Activated CD4-positive, alpha-beta T cell treated with anti-CD3 and anti-CD28 coated beads for 36 hours (primary cell): ENCODE measurements around the gene STIM1. TPM values are rescaled to one million over a fixed set of nuclear protein-coding genes. Genes with fewer than 3 reads are reported as not detected.

Source experiments
- ATAC-seq: fragments of 200-7000 bp; cut with Tn5 transposase; one replicate; pipeline ENCODE4 v1.10.0; 2021; ENCODE audit warnings: mild to moderate bottlenecking, moderate library complexity
- CTCF ChIA-PET: fragments of 350-600 bp; sonication (Branson Sonifier 250); formaldehyde crosslinking; loops from one replicate; lab custom pipeline; 2021; ENCODE audit warnings: antibody characterized with exemption; lab: Charles Lee
- POLR2A ChIA-PET: fragments of 350-600 bp; sonication (Branson Sonifier 250); formaldehyde crosslinking; loops from one replicate; lab custom pipeline; 2021; ENCODE audit warnings: antibody characterized with exemption, inconsistent platforms; lab: Charles Lee
- DNase-seq: peaks from one replicate; pipeline ENCODE4 v3.0.0-alpha.2; 2020
- H3K27ac Mint-ChIP-seq: one replicate; pipeline ENCODE4 v1.8.0; 2021; ENCODE audit warnings: mixed read lengths
- H3K27me3 Mint-ChIP-seq: one replicate; pipeline ENCODE4 v1.8.0; 2021; ENCODE audit warnings: mixed read lengths
- H3K36me3 Mint-ChIP-seq: one replicate; pipeline ENCODE4 v1.8.0; 2021; ENCODE audit warnings: low read depth, mixed read lengths
- H3K4me1 Mint-ChIP-seq: one replicate; pipeline ENCODE4 v1.8.0; 2021; ENCODE audit warnings: mixed read lengths
- H3K4me3 Mint-ChIP-seq: one replicate; pipeline ENCODE4 v1.8.0; 2021; ENCODE audit warnings: mild to moderate bottlenecking, moderate library complexity, mixed read lengths
- H3K9me3 Mint-ChIP-seq: one replicate; pipeline ENCODE4 v1.8.0; 2021; ENCODE audit warnings: low read depth, mixed read lengths
- intact Hi-C, 2 experiments: fragments of 100-400 bp; cut with DNase I in 1 of 2; cut with micrococcal nuclease in 1 of 2; formaldehyde crosslinking; loops; one replicate each; pipeline versions ENCODE4 v1.14.2 to v1.15.1; 2022 to 2024; cut with DNase I, micrococcal nuclease
- total RNA-seq, 2 experiments: library from RNA; stranded (reverse); gene quantifications; one replicate each; pipeline ENCODE4 v1.2.3, GENCODE V29; 2021

Gene STIM1
- total RNA-seq, 2 experiments from 2014 or later, result 60.0 to 62.6 TPM

DNA sequence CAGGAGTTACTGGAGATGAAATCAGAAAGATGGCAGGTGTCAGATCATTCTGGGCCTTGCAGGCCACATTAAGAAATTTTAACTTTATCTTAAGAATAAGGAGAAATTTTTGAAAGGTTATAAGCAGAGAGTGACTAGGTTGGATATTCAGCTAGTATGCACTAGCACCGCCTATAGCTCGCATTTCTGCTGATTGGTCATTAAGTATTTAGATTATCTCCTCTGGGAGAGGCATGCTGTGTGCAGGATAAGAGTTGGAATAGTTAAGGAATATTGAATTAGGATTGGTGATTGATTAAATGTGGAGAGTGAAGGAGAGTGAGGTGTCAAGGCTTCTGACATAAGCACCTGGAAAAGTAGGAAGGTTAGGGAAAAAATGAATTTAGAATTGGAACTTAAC, 100.6 kb downstream of the STIM1 start:
- no peak for DNase-seq
- CTCF ChIA-PET, result interaction anchor here (0.8 to 1.6 kb wide), 4 partner anchors 14 to 117 kb away, joined by 5 to 8 read pairs (median 6); no protein-coding TSS in a partner anchor
- H3K4me3 Mint-ChIP-seq, result no peak overlapping the region
- peaks cover 90% of the 10 kb centered on the region for H3K4me1 Mint-ChIP-seq
- no peak for ATAC-seq
- H3K9me3 Mint-ChIP-seq, result no peaks in the 10 kb centered on the region
- intact Hi-C loops, result loop anchor here in 1 of 2 experiments (5.0 kb wide), 2 partner anchors 36 to 49 kb away; no protein-coding TSS in a partner anchor
- H3K27me3 Mint-ChIP-seq, result no peaks in the 10 kb centered on the region
- peak overlapping the region; percentile 92 for H3K27ac Mint-ChIP-seq
- H3K36me3 Mint-ChIP-seq, result peaks cover 15% of the 10 kb centered on the region
- POLR2A ChIA-PET, result interaction anchor here (0.7 kb wide), 2 partner anchors 29 to 47 kb away, joined by 4 to 6 read pairs; no protein-coding TSS in a partner anchor

DNA sequence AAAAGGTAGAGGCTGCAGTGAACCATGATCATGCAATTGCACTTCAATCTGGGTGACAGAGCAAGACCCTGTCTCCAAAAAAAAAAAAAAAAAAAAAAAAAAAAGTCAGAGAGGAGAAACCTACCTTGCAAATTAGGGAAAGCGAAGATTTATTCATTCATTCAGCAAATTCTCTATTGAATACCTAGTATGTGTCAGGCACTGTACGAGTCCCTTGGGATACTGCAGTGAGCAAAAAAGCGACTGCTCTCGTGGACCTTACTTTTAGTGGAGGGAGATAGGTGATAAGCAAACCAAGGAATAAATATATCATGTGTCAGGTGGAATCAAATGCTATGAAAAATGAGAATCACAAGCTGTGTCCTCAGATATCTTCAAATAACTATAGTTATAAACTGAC, 101.3 kb downstream of the STIM1 start:
- Mint-ChIP-seq H3K27me3 (no peaks in the 10 kb centered on the region), H3K4me3 (no peak overlapping the region), H3K9me3 (no peaks in the 10 kb centered on the region), H3K36me3 (peaks cover 15% of the 10 kb centered on the region), H3K27ac (peak overlapping the region; percentile 92), H3K4me1 (peaks cover 88% of the 10 kb centered on the region)
- no peak for DNase-seq
- ChIA-PET CTCF (no interaction called here), POLR2A (no interaction called here)
- ATAC-seq, result no peak
- intact Hi-C loops, result loop anchor here in 1 of 2 experiments (5.0 kb wide), 2 partner anchors 36 to 49 kb away; no protein-coding TSS in a partner anchor

DNA sequence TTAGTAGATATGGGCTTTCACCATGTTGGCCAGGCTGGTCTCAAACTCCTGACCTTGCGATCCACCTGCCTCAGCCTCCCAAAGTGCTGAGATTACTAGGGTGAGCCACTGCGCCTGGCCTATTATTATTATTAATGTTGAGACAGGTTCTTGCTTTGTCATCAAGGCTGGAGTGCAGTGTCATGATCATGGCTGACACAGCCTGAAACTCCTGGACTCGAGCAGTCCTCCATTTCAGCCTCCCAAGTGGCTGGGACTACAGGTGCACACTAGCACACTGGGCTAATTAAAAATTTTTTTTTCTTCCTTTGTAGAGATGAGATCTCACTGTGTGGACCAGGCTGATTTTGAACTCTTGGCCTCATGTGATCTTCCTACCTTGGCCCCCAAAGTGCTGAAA, 102.0 kb downstream of the STIM1 start:
- CTCF ChIA-PET, result interaction anchor here (0.6 to 1.3 kb wide), 5 partner anchors 10 to 108 kb away, joined by 3 to 9 read pairs (median 3); no protein-coding TSS in a partner anchor
- DNase-seq, result no peak
- Mint-ChIP-seq H3K4me1 (peaks cover 88% of the 10 kb centered on the region), H3K9me3 (no peaks in the 10 kb centered on the region), H3K27me3 (no peaks in the 10 kb centered on the region), H3K27ac (no peak overlapping the region), H3K4me3 (no peak overlapping the region), H3K36me3 (peaks cover 13% of the 10 kb centered on the region)
- ATAC-seq, result no peak
- POLR2A ChIA-PET, result interaction anchor here (0.7 kb wide), 1 partner anchor 57 kb away, joined by 4 read pairs; no protein-coding TSS in a partner anchor
- intact Hi-C loops, result loop anchor here in 1 of 2 experiments (5.0 kb wide), 2 partner anchors 35 to 50 kb away; no protein-coding TSS in a partner anchor

DNA sequence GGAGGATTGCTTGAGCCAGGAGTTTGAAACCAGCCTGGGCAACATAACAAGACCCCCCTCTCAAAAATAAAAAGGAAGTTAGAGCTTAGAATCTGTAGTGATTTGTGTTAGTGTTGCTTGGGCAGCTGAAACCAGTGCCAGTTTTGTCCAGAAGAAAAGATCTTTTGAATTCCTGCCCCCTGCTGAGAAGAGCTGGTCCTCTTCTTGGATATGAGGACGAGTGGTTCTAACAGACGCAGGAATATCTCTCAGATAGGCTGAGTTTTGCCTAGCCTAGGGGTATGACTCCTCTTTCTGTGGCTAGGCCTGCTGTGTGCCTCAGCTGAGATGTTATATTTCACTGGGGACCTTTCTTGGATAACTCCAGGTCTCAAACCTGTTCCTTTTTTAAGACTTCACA, 102.8 kb downstream of the STIM1 start:
- no peaks in the 10 kb centered on the region for H3K27me3 Mint-ChIP-seq
- H3K4me3 Mint-ChIP-seq, result no peak overlapping the region
- peak overlapping the region; percentile 29 for H3K27ac Mint-ChIP-seq
- ChIA-PET CTCF (interaction anchor here (0.6 to 1.3 kb wide), 9 partner anchors 9 to 115 kb away, joined by 3 to 9 read pairs (median 3); no protein-coding TSS in a partner anchor), POLR2A (interaction anchor here (0.7 kb wide), 1 partner anchor 58 kb away, joined by 4 read pairs; no protein-coding TSS in a partner anchor)
- DNase-seq, result no peak
- intact Hi-C loops, result loop anchor here in 1 of 2 experiments (5.0 kb wide), 2 partner anchors 34 to 51 kb away; no protein-coding TSS in a partner anchor
- H3K4me1 Mint-ChIP-seq, result peaks cover 87% of the 10 kb centered on the region
- ATAC-seq, result no peak
- H3K9me3 Mint-ChIP-seq, result no peaks in the 10 kb centered on the region
- peaks cover 11% of the 10 kb centered on the region for H3K36me3 Mint-ChIP-seq

DNA sequence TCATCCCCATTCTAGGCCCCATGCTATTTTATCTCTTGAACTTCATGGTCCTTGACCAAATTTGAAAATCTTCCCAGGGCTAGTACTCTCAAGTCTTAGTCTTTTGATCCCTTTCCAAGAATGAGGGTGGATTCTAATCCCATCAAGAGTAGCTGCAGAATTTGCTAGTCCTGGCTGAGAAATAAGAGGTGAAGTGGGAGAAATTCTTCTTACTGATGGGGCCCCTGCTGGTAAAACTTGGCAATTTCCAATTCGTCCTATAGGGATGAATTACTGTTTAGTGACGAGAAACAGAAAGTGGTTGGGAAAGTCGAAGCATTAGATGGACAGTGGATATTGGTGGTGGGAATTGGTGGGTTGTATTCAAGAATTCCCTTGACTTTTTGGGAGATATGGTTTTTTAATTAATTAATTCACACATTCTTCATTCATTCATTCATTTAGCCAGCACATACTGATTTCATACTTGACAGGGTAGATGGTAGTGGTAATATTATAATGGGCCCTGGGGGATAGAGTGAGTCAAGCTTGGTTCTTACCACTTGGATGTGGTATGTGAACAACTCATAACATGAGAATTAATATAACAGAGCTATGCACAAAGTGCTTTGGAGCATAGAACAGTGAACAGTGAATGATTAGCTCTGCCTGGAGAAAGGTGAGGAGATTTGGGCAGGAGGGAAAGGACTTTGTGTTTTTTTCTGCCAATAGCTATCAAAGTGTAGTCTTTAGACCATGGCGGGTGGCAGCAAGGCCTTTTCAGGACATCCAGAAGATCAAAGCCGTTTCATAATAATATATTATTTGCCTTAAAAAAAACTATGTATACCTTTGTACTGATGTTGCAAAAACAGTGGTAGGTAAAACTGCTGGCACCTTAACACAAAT, 103.8 kb downstream of the STIM1 start:
- CTCF ChIA-PET, result interaction anchor here (0.9 to 3.2 kb wide), 9 partner anchors 8 to 114 kb away, joined by 3 to 13 read pairs (median 4); partner anchors contain the start of gene STIM1
- Mint-ChIP-seq H3K9me3 (no peaks in the 10 kb centered on the region), H3K4me1 (peaks cover 87% of the 10 kb centered on the region), H3K4me3 (no peak overlapping the region), H3K27ac (peak overlapping the region; percentile 10), H3K36me3 (peaks cover 5% of the 10 kb centered on the region), H3K27me3 (no peaks in the 10 kb centered on the region)
- ATAC-seq, result peak; percentile 73
- no peak for DNase-seq
- intact Hi-C loops, result loop anchor here in 1 of 2 experiments (1.0 to 5.0 kb wide), 3 partner anchors 12 to 52 kb away; no protein-coding TSS in a partner anchor
- POLR2A ChIA-PET, result interaction anchor here (1.1 kb wide), 1 partner anchor 11 kb away, joined by 7 read pairs; no protein-coding TSS in a partner anchor

DNA sequence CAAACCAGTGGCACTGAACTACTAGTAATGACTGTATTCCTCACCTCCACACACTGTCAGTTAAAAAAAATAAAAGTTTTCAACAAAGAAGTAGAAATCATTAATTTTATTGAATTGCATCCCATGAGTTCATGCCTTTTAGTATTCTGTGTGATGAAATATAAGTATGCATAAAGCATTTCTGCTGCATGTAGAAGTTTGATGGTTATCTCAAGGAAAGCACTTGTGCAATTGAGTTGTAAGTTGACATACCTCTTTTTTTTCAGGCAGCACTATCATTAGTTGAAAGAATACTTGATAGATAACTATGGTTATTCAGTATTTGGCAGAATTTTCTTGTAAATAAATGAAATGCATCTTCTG, 104.4 kb downstream of the STIM1 start:
- ATAC-seq, result no peak
- no peak for DNase-seq
- H3K4me3 Mint-ChIP-seq, result no peak overlapping the region
- ChIA-PET POLR2A (interaction anchor here (1.1 kb wide), 1 partner anchor 10 kb away, joined by 7 read pairs; no protein-coding TSS in a partner anchor), CTCF (interaction anchor here (1.0 to 3.2 kb wide), 8 partner anchors 8 to 112 kb away, joined by 3 to 13 read pairs (median 6); partner anchors contain the start of gene STIM1)
- peaks cover 2% of the 10 kb centered on the region for H3K36me3 Mint-ChIP-seq
- no peak overlapping the region for H3K27ac Mint-ChIP-seq
- H3K4me1 Mint-ChIP-seq, result peaks cover 82% of the 10 kb centered on the region
- intact Hi-C loops, result loop anchor here in 1 of 2 experiments (1.0 to 5.0 kb wide), 3 partner anchors 13 to 53 kb away; no protein-coding TSS in a partner anchor
- H3K27me3 Mint-ChIP-seq, result no peaks in the 10 kb centered on the region
- H3K9me3 Mint-ChIP-seq, result no peaks in the 10 kb centered on the region

DNA sequence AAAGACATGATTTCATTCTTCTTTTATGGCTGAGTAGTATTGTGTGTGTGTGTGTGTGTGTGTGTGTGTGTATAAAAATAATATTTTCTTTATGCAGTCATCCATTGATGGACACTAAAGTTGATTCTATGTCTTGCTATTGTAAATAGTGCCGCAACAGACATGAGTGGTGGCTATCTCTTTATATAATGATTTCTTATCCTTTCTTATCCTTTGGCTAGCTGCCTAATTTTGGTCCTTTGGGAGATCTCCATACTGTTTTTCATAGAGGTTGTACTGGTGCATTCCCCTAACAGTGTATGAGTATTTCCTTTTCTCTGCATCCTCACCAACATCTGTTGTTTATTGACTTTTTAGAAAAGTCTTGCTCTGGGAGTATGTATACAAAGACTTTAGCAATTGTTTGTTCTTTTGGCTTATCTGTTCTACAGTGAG, 107.0 kb downstream of the STIM1 start:
- POLR2A ChIA-PET, result no interaction called here
- Mint-ChIP-seq H3K9me3 (no peaks in the 10 kb centered on the region), H3K27me3 (no peaks in the 10 kb centered on the region), H3K36me3 (peaks cover 6% of the 10 kb centered on the region), H3K27ac (no peak overlapping the region), H3K4me3 (no peak overlapping the region), H3K4me1 (peaks cover 82% of the 10 kb centered on the region)
- intact Hi-C loops, result no loop called here
- DNase-seq (no peak), ATAC-seq (no peak)
- CTCF ChIA-PET, result no interaction called here

DNA sequence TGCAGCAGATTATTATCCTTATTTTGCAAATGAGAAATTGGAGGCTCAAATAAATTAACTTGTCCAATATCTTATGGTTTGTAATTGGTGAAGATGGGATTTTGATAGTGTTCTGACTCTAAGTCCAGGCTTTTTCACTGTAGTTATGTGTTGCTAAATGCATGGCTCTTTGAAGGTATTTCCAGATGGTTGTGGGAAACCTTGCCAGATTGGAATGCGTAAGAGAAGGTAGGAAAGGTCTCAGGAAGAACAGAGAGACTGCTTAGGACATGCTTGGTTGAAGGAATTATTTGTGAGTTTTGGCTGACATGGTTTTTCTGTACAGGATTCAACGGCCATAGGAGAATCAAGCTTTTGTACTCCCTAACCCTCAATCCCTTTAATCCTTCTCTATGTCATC, 108.6 kb downstream of the STIM1 start:
- H3K27me3 Mint-ChIP-seq, result no peaks in the 10 kb centered on the region

DNA sequence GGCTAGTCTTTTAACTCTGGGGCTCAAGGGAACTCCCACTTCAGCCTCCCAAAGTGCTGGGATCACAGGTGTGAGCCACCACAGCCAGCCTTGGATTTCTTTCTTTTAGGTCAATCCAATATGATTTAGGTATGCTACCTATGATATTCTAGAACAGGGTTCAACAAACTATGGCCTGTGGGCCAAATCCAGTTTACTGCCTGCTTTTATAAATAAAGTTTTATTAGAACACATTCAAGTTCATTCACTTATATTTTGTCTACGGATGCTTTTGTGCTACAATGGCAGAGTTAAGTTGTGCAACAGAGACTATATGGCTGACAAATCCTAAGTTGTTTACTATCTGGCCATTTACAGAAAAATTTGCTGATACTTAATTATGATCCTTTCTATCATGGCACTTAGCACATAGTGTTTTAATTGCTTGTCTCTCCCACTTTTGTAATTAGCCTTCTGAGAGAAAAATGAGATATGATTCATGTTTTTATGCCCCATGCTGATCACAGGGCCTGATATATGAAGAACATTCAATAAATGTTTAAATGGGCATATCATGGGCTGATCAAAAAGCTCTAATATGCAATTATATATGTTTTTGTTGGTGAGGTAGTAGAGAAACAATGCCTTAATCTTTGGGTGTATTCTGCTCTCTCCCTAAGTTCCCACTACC, 109.6 kb downstream of the STIM1 start:
- ChIA-PET CTCF (no interaction called here), POLR2A (no interaction called here)
- intact Hi-C loops, result no loop called here
- H3K4me3 Mint-ChIP-seq, result no peak overlapping the region
- DNase-seq (no peak), ATAC-seq (no peak)
- peaks cover 83% of the 10 kb centered on the region for H3K4me1 Mint-ChIP-seq
- peaks cover 28% of the 10 kb centered on the region for H3K36me3 Mint-ChIP-seq
- no peaks in the 10 kb centered on the region for H3K9me3 Mint-ChIP-seq
- H3K27ac Mint-ChIP-seq, result no peak overlapping the region
- H3K27me3 Mint-ChIP-seq, result no peaks in the 10 kb centered on the region

More for the DNA sequence above, 108.6 kb downstream of the STIM1 start:
- Mint-ChIP-seq H3K9me3 (no peaks in the 10 kb centered on the region), H3K27ac (peak overlapping the region; percentile 13), H3K4me3 (no peak overlapping the region), H3K4me1 (peaks cover 83% of the 10 kb centered on the region), H3K36me3 (peaks cover 21% of the 10 kb centered on the region)
- DNase-seq (no peak), ATAC-seq (no peak)
- CTCF ChIA-PET, result no interaction called here
- intact Hi-C loops, result no loop called here
- POLR2A ChIA-PET, result no interaction called here

DNA sequence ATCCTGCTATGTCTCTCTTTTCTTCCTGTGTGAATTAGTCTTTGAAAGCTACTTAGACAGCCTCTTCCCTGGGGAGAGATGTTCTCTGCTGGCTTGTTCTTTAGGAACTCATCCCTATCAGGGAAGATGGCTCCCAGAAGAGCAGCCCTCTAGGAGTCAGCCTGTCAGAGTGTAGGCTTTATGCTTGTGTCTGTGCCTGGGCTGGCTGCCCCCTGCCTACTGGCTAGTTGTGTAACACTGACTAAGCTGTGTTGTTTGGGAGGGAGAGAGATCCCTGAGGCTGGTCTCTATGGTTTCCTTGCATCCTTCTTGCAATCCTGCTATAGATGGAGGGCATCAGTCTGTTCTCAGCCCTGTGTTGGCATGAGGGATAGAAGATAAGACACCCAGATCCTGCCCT, 112.2 kb downstream of the STIM1 start:
- ATAC-seq, result no peak
- no peak for DNase-seq
- CTCF ChIA-PET, result interaction anchor here (1.0 to 2.8 kb wide), 9 partner anchors 8 to 120 kb away, joined by 3 to 11 read pairs (median 8); partner anchors contain the start of gene STIM1
- POLR2A ChIA-PET, result no interaction called here
- Mint-ChIP-seq H3K27me3 (no peaks in the 10 kb centered on the region), H3K36me3 (peaks cover 33% of the 10 kb centered on the region), H3K4me3 (no peak overlapping the region), H3K9me3 (no peaks in the 10 kb centered on the region), H3K4me1 (peaks cover 86% of the 10 kb centered on the region), H3K27ac (peak overlapping the region; percentile 4)
- intact Hi-C loops, result loop anchor here in 1 of 2 experiments (2.0 kb wide), 1 partner anchor 13 kb away; no protein-coding TSS in a partner anchor
